GM19324 (cell line): ENCODE data around the gene FYCO1.

Experiments
- ATAC-seq: cut with Tn5 transposase; IDR thresholded peaks from one replicate; pipeline ENCODE4 v1.9.1; 2021; ENCODE audit warnings: mild to moderate bottlenecking, moderate library complexity; ENCODE audit not compliant: unreplicated experiment, low FRiP score

The FYCO1 gene

GRCh38 chr3:45922950-45923590, 72.6 kb downstream of the FYCO1 start:
- no peak for ATAC-seq

- ATAC-seq = no peak
Observed at GRCh38 chr3:45922039-45922326, 73.6 kb downstream of the FYCO1 start.

- ATAC-seq = no peak
Observed at GRCh38 chr3:45921158-45922038, 74.2 kb downstream of the FYCO1 start.

- no peak for ATAC-seq
Observed at GRCh38 chr3:45917146-45917898, 78.3 kb downstream of the FYCO1 start.

- ATAC-seq = peak; percentile 82
Observed at GRCh38 chr3:45915518-45916231, 79.9 kb downstream of the FYCO1 start.

GRCh38 chr3:45915059-45915439, 80.6 kb downstream of the FYCO1 start:
- ATAC-seq = no peak

GRCh38 chr3:45914362-45915058, 81.1 kb downstream of the FYCO1 start:
- no peak for ATAC-seq

- ATAC-seq = no peak
Observed at GRCh38 chr3:45912435-45912834, 83.2 kb downstream of the FYCO1 start.

- ATAC-seq = no peak
Observed at GRCh38 chr3:45911511-45912226, 84.0 kb downstream of the FYCO1 start.

- ATAC-seq = no peak
Observed at GRCh38 chr3:45910892-45911291, 84.7 kb downstream of the FYCO1 start.

GRCh38 chr3:45909542-45909941, 86.1 kb downstream of the FYCO1 start:
- no peak for ATAC-seq

- ATAC-seq = no peak
Observed at GRCh38 chr3:45908761-45909160, 86.9 kb downstream of the FYCO1 start.

GRCh38 chr3:45907769-45908705, 87.6 kb downstream of the FYCO1 start:
- no peak for ATAC-seq

- ATAC-seq = no peak
Observed at GRCh38 chr3:45906681-45907407, 88.8 kb downstream of the FYCO1 start.

GRCh38 chr3:45905755-45906154, 89.9 kb downstream of the FYCO1 start:
- no peak for ATAC-seq

GRCh38 chr3:45904931-45905330, 90.7 kb downstream of the FYCO1 start:
- ATAC-seq = no peak

GRCh38 chr3:45896956-45897355, 98.7 kb downstream of the FYCO1 start:
- no peak for ATAC-seq
